ENCODE measurements around the gene CHD2.

DNA sequence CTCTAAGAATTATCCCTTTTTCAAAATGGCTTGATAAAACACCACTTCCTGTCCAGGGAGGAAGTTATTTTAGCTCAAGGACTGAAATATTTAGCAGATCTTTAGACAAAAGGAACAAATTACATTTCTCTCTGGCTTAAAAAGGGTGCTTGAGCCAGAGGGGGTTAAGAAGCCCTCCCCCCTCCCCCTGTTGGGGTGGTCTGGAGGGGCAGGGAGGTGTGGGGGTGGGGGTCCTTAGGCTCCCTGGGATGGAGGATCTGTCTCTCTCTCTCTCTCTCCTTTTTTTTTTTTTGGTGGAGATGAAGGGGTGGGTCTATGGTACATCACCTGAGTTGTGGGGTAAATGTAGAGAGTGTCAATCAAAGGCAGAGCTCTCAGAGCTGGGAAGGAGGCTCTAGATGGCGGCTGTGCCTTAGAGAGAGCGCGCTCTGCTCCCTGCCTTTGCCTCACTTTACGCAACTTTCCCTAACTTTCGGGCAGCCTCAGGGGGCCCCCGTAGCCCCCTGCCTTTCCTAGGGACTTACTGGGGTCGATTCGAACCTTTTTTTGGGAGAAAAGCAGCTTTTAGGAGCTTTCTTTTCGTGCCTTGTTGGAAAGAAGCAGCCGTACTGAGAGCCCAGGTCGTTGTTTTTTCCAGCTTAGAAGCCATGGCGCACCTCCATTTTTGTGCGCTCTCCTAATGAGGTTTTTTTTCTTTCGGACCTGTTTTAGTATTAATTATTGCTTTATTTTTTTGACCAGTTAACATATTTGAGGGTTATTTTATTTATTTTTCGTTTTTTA is at the start of gene CHD2:
- TF ChIP-seq, protein P1, sequence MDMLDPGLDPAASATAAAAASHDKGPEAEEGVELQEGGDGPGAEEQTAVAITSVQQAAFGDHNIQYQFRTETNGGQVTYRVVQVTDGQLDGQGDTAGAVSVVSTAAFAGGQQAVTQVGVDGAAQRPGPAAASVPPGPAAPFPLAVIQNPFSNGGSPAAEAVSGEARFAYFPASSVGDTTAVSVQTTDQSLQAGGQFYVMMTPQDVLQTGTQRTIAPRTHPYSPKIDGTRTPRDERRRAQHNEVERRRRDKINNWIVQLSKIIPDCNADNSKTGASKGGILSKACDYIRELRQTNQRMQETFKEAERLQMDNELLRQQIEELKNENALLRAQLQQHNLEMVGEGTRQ (CRISPR knock-in tag; IDR thresholded peaks at IDR 0.05): no peak
- TF ChIP-seq IRF2 (CRISPR knock-in tag; IDR thresholded peaks at IDR 0.05; ENCODE audit: borderline replicate concordance, low read depth): no peak
- TF ChIP-seq ATF1 (CRISPR knock-in tag; IDR thresholded peaks at IDR 0.05): no peak
- TF ChIP-seq, protein P2, sequence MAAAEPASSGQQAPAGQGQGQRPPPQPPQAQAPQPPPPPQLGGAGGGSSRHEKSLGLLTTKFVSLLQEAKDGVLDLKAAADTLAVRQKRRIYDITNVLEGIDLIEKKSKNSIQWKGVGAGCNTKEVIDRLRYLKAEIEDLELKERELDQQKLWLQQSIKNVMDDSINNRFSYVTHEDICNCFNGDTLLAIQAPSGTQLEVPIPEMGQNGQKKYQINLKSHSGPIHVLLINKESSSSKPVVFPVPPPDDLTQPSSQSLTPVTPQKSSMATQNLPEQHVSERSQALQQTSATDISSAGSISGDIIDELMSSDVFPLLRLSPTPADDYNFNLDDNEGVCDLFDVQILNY (CRISPR knock-in tag; IDR thresholded peaks at IDR 0.05): no peak
- no peak for TF ChIP-seq FOXP1 (CRISPR knock-in tag; IDR thresholded peaks at IDR 0.05; ENCODE audit: borderline replicate concordance)
- TF ChIP-seq, protein P3, sequence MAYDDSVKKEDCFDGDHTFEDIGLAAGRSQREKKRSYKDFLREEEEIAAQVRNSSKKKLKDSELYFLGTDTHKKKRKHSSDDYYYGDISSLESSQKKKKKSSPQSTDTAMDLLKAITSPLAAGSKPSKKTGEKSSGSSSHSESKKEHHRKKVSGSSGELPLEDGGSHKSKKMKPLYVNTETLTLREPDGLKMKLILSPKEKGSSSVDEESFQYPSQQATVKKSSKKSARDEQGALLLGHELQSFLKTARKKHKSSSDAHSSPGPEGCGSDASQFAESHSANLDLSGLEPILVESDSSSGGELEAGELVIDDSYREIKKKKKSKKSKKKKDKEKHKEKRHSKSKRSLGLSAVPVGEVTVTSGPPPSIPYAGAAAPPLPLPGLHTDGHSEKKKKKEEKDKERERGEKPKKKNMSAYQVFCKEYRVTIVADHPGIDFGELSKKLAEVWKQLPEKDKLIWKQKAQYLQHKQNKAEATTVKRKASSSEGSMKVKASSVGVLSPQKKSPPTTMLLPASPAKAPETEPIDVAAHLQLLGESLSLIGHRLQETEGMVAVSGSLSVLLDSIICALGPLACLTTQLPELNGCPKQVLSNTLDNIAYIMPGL (CRISPR knock-in tag; IDR thresholded peaks at IDR 0.05): no peak; the same call in 1 of the 2 replicates
- TF ChIP-seq, protein P4, sequence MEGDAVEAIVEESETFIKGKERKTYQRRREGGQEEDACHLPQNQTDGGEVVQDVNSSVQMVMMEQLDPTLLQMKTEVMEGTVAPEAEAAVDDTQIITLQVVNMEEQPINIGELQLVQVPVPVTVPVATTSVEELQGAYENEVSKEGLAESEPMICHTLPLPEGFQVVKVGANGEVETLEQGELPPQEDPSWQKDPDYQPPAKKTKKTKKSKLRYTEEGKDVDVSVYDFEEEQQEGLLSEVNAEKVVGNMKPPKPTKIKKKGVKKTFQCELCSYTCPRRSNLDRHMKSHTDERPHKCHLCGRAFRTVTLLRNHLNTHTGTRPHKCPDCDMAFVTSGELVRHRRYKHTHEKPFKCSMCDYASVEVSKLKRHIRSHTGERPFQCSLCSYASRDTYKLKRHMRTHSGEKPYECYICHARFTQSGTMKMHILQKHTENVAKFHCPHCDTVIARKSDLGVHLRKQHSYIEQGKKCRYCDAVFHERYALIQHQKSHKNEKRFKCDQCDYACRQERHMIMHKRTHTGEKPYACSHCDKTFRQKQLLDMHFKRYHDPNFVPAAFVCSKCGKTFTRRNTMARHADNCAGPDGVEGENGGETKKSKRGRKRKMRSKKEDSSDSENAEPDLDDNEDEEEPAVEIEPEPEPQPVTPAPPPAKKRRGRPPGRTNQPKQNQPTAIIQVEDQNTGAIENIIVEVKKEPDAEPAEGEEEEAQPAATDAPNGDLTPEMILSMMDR (IDR thresholded peaks at IDR 0.05): no peak
- TF ChIP-seq, protein P5, sequence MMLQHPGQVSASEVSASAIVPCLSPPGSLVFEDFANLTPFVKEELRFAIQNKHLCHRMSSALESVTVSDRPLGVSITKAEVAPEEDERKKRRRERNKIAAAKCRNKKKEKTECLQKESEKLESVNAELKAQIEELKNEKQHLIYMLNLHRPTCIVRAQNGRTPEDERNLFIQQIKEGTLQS (CRISPR knock-in tag; conservative IDR thresholded peaks at IDR 0.05): no peak
- TF ChIP-seq OVOL2 (CRISPR knock-in tag; IDR thresholded peaks at IDR 0.05; ENCODE audit: borderline replicate concordance): no peak
- TF ChIP-seq TCF7 (CRISPR knock-in tag; IDR thresholded peaks at IDR 0.05; ENCODE audit: low read depth): no peak

Data from WTC11 (cell line).